HG03558 (cell line): ENCODE results near the gene NPHP3.
"Not testable (repeated sequence)": the region's sequence is repeated elsewhere in the genome, so short reads cannot be mapped to it uniquely, and the experiment has no call there.

Experiments
- ATAC-seq: cut with Tn5 transposase; IDR thresholded peaks from one replicate; pipeline ENCODE4 v1.9.1; 2021; ENCODE audit warnings: moderate number of reproducible peaks; ENCODE audit not compliant: unreplicated experiment; ENCODE audit errors: extremely low read depth

NPHP3 gene

GRCh38 chr3:132654190-132654589 is 68.0 kb downstream of the NPHP3 start:
- no peak for ATAC-seq

- no peak for ATAC-seq
Measured at GRCh38 chr3:132652640-132653270, 69.5 kb downstream of the NPHP3 start.

GRCh38 chr3:132650153-132650552 is 72.1 kb downstream of the NPHP3 start:
- ATAC-seq: no peak

- no peak for ATAC-seq
Measured at GRCh38 chr3:132645058-132645457, 77.2 kb downstream of the NPHP3 start.

GRCh38 chr3:132643366-132643765 is 78.8 kb downstream of the NPHP3 start:
- no peak for ATAC-seq

- ATAC-seq: no peak
Measured at GRCh38 chr3:132642539-132642847, 79.7 kb downstream of the NPHP3 start.

GRCh38 chr3:132641837-132642538 is 80.2 kb downstream of the NPHP3 start:
- ATAC-seq: no peak

GRCh38 chr3:132641427-132641826 is 80.8 kb downstream of the NPHP3 start:
- ATAC-seq: not testable (repeated sequence)

GRCh38 chr3:132638706-132639105 is 83.5 kb downstream of the NPHP3 start:
- no peak for ATAC-seq

- ATAC-seq: no peak
Measured at GRCh38 chr3:132637590-132637989, 84.6 kb downstream of the NPHP3 start.

GRCh38 chr3:132635052-132635451 is 87.2 kb downstream of the NPHP3 start:
- no peak for ATAC-seq
